OCI-LY1 (cell line): Measurements from ENCODE around the gene IMMP2L.

Source experiments
- CTCF ChIP-seq: fragments of 200-600 bp; sonication (generic), shearing (Covaris generic); IDR thresholded peaks from 2 replicates; pipeline ENCODE4 v1.5.1; 2017; ENCODE audit warnings: mild to moderate bottlenecking, antibody characterized with exemption, low read length, moderate library complexity, mixed read lengths
- EZH2 ChIP-seq: fragments of 200-600 bp; sonication (generic), shearing (Covaris generic); IDR thresholded peaks from 2 replicates; pipeline ENCODE4 v1.8.0; 2017; ENCODE audit warnings: borderline replicate concordance, mixed run types, mild to moderate bottlenecking, antibody characterized with exemption, low read length, moderate library complexity, mixed read lengths

- TF ChIP-seq CTCF, result no peak
- no peak for TF ChIP-seq EZH2
These were observed 599.5 kb downstream of the IMMP2L start for GRCh38 chr7:110962826-110963225.
